Tibial artery (tissue), 4 donors: ENCODE data around the gene OPCML.

Experiments
- DNase-seq, 2 donors: peaks; one replicate each; pipeline ENCODE4 v3.0.0-alpha.2; 2019
- H3K27ac ChIP-seq, 2 donors: fragments of 200-600 bp; sonication (generic) in 1 of 2; 1 replicate in 1 of 2; 2 replicates in 1 of 2; pipeline ENCODE4 v1.5.1; 2018 to 2019; ENCODE audit warnings: mild to moderate bottlenecking in 1 of 2
- H3K27me3 ChIP-seq, 2 donors: fragments of 200-600 bp; sonication (generic) in 1 of 2; one replicate each; pipeline versions ENCODE4 v1.5.1 to v1.6.0; 2016 to 2019
- H3K36me3 ChIP-seq, 3 donors: fragments of 200-600 bp; sonication (generic) in 2 of 3; one replicate each; pipeline ENCODE4 v1.5.1; 2016 to 2019; ENCODE audit warnings: mild to moderate bottlenecking in 2 of 3
- H3K4me1 ChIP-seq, 4 donors: fragments of 200-600 bp; sonication (generic) in 2 of 4; 1 replicate in 3 of 4; 2 replicates in 1 of 4; pipeline ENCODE4 v1.5.1; 2016 to 2019
- H3K4me3 ChIP-seq, 2 donors: fragments of 200-600 bp; sonication (generic) in 1 of 2; 1 replicate in 1 of 2; 2 replicates in 1 of 2; pipeline ENCODE4 v1.5.1; 2018 to 2019; ENCODE audit warnings: mild to moderate bottlenecking in 2 of 2
- H3K9me3 ChIP-seq, 3 donors: fragments of 200-600 bp; sonication (generic) in 1 of 3; one replicate each; pipeline ENCODE4 v1.5.1; 2016 to 2019
- intact Hi-C: fragments of 100-400 bp; cut with DNase I; formaldehyde crosslinking; loops from one replicate; pipeline ENCODE4 v1.15.0; 2023; ENCODE audit warnings: low total_unique reads
- TF ChIP-seq, protein P1 (sequence below), 2 experiments: fragments of 200-600 bp in 1 of 2; fragments of 450-650 bp in 1 of 2; IDR thresholded peaks; one replicate each; pipeline ENCODE4 v1.5.1; 2017 to 2019; ENCODE audit warnings: antibody characterized with exemption in 2 of 2, mild to moderate bottlenecking in 1 of 2, moderate library complexity in 1 of 2

Gene OPCML

DNA sequence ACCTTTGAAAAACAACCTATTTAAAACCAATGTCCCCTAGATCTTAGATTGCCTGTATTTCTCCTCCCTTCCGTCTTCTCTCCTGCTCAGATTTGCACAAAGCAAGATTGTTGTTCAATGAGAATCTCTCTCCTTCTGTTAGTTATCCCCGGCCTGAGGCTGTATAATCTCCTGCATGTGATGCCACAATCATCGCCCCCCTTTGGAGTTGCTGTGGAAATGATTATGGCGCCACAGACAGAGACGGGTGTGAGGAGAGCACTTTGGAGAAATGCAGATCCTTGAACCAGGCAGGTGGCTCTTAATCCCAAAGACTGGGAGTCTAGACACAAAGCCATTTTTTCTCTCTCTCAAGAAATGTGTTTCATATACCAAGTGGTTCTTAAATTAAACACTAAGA lies 941.3 kb downstream of the OPCML start:
- intact Hi-C loops: no loop called here
- H3K4me1 ChIP-seq: no peaks in the 10 kb centered on the region
- no peak overlapping the region for H3K4me3 ChIP-seq
- H3K9me3 ChIP-seq: no peaks in the 10 kb centered on the region
- H3K27ac ChIP-seq: no peak overlapping the region
- TF ChIP-seq, protein P1, sequence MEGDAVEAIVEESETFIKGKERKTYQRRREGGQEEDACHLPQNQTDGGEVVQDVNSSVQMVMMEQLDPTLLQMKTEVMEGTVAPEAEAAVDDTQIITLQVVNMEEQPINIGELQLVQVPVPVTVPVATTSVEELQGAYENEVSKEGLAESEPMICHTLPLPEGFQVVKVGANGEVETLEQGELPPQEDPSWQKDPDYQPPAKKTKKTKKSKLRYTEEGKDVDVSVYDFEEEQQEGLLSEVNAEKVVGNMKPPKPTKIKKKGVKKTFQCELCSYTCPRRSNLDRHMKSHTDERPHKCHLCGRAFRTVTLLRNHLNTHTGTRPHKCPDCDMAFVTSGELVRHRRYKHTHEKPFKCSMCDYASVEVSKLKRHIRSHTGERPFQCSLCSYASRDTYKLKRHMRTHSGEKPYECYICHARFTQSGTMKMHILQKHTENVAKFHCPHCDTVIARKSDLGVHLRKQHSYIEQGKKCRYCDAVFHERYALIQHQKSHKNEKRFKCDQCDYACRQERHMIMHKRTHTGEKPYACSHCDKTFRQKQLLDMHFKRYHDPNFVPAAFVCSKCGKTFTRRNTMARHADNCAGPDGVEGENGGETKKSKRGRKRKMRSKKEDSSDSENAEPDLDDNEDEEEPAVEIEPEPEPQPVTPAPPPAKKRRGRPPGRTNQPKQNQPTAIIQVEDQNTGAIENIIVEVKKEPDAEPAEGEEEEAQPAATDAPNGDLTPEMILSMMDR (IDR thresholded peaks at IDR 0.05): no peak
- DNase-seq: no peak
- no peaks in the 10 kb centered on the region for H3K27me3 ChIP-seq
- H3K36me3 ChIP-seq: no peaks in the 10 kb centered on the region

DNA sequence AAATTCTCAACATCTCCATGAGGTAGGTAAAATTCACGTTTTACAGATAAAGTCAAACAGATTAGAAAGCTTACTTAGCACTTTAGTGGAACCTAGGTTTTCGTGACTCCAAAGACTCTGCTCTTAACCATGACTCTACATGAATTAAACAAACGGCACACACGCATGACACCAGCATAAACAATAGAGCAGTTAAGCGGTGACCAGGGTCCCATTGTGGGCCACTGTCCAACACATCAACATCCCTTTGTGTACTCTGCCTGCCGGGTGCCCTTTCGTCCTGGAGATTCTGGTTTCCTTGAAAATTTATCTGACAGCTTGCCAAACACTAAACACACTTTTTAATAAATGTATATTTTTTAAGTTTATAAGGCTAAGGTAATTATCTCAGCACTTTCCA lies 941.7 kb downstream of the OPCML start:
- TF ChIP-seq, protein P1 (IDR thresholded peaks at IDR 0.05): no peak
- no peak overlapping the region for H3K27ac ChIP-seq
- no peaks in the 10 kb centered on the region for H3K9me3 ChIP-seq
- no peak overlapping the region for H3K4me3 ChIP-seq
- intact Hi-C loops: no loop called here
- no peaks in the 10 kb centered on the region for H3K27me3 ChIP-seq
- DNase-seq: no peak
- no peaks in the 10 kb centered on the region for H3K4me1 ChIP-seq
- H3K36me3 ChIP-seq: no peaks in the 10 kb centered on the region

DNA sequence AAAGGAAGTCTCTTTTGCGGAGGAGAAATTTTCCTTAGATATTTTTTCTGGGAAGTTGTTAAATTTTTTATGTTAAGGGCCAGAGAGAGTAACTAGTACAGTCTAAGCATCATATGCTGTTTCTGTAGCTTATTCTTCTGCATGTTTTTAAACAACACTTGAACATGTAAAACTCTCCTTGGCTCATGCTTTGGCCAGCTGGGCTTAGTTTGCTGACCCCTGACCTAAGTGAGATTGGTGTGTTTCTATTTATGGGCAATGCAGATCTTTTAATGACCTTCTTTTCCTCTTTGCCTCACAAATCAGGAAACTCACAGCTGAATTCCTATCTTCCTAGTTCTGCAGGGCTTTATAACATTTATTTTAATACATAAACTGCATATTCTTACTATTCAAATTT lies 942.5 kb downstream of the OPCML start:
- no peak overlapping the region for H3K27ac ChIP-seq
- no peaks in the 10 kb centered on the region for H3K9me3 ChIP-seq
- H3K36me3 ChIP-seq: no peaks in the 10 kb centered on the region
- TF ChIP-seq, protein P1 (IDR thresholded peaks at IDR 0.05): no peak
- no peak for DNase-seq
- intact Hi-C loops: loop anchor here (10.0 kb wide), 1 partner anchor 1595 kb away; no protein-coding TSS in a partner anchor
- H3K4me1 ChIP-seq: no peaks in the 10 kb centered on the region
- H3K4me3 ChIP-seq: no peak overlapping the region
- no peaks in the 10 kb centered on the region for H3K27me3 ChIP-seq

DNA sequence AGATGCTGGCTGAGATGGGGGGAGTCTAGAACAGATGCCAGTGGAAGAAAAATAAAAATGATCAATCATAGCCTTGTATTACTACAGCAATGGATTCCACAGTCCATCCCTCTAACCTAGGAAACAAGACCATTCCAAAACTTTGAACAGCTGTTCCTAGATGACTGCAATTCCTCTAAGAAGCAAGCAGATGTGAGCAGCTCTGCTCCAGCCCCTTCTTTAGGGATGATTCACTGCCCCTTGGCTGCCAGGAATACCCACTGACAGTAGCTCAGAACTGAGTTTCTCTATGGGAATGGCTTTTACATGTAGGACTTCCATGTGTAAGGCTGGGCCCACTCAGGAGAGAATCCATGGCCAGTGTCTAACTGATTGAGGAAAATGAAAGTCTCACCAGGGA lies 943.9 kb downstream of the OPCML start:
- intact Hi-C loops: loop anchor here (10.0 kb wide), 1 partner anchor 1594 kb away; no protein-coding TSS in a partner anchor
- Histone ChIP-seq H3K27ac (no peak overlapping the region), H3K9me3 (no peaks in the 10 kb centered on the region), H3K27me3 (no peaks in the 10 kb centered on the region), H3K36me3 (no peaks in the 10 kb centered on the region), H3K4me3 (no peak overlapping the region), H3K4me1 (no peaks in the 10 kb centered on the region)
- TF ChIP-seq, protein P1 (IDR thresholded peaks at IDR 0.05): no peak
- no peak for DNase-seq

DNA sequence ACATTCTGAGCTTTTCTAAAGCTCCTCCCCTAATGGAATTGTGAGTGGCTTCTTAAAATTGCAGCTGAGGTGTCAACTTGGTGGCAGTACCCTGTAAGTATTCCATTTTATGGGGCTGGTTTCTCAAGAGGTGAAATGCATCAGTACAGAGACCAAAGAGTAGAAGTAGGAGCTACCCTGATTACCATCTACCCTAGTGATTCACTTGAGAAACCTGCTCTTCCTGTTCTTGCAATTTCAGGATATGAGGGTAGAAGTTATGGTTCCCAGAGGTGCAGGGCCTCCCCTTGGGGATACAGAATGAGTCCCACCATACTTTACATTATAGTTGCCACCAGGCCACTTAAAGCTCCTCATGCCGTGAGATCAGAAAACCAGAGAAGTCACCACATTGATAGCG lies 944.6 kb downstream of the OPCML start:
- intact Hi-C loops: loop anchor here (10.0 kb wide), 1 partner anchor 1593 kb away; no protein-coding TSS in a partner anchor
- H3K36me3 ChIP-seq: no peaks in the 10 kb centered on the region
- no peaks in the 10 kb centered on the region for H3K27me3 ChIP-seq
- H3K4me3 ChIP-seq: no peak overlapping the region
- TF ChIP-seq, protein P1 (IDR thresholded peaks at IDR 0.05): no peak
- no peaks in the 10 kb centered on the region for H3K4me1 ChIP-seq
- H3K9me3 ChIP-seq: no peaks in the 10 kb centered on the region
- H3K27ac ChIP-seq: no peak overlapping the region
- no peak for DNase-seq

DNA sequence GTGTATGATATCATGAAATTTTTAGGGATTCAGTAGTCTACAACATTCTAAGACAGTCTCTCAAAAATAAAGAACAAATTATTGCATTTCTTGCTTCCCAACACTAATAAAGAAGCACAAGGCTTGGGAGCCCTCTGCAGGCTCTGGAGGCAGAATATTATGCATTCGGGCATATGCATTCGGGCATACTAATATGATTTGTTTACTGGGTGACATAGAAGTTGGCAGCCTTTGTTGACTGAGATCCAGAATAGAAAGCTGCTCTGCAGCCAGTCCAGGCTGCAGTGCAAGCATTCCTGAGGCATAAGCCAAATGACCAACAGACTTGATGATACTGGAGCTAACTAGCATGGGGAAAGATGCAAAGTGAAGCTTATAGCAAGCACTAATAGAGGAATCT lies 945.5 kb downstream of the OPCML start:
- Histone ChIP-seq H3K27ac (no peak overlapping the region), H3K4me3 (no peak overlapping the region), H3K27me3 (no peaks in the 10 kb centered on the region), H3K4me1 (no peaks in the 10 kb centered on the region), H3K36me3 (no peaks in the 10 kb centered on the region), H3K9me3 (no peaks in the 10 kb centered on the region)
- no peak for DNase-seq
- TF ChIP-seq, protein P1 (IDR thresholded peaks at IDR 0.05): no peak
- intact Hi-C loops: loop anchor here (10.0 kb wide), 1 partner anchor 1592 kb away; no protein-coding TSS in a partner anchor
